Liver (tissue), 9 donors: ENCODE data around the gene COPA. TPM values are rescaled to one million over a fixed set of nuclear protein-coding genes. Genes with fewer than 3 reads are reported as not detected.

ENCODE experiments used
- DNase-seq: peaks from one replicate; pipeline ENCODE4 v3.0.0-alpha.2; 2017; ENCODE audit warnings: low spot score
- H3K27ac ChIP-seq, 2 donors: one replicate each; pipeline ENCODE4 v1.7.0; 2013; ENCODE audit warnings: inconsistent platforms in 2 of 2, low read length in 2 of 2, control low read depth in 1 of 2, low read depth in 1 of 2, mild to moderate bottlenecking in 1 of 2
- H3K27me3 ChIP-seq, 4 donors: one replicate each; pipeline versions ENCODE4 v1.6.1 to v1.7.0; 2013; ENCODE audit warnings: low read length in 3 of 4, inconsistent platforms in 1 of 4, mild to moderate bottlenecking in 1 of 4, moderate library complexity in 1 of 4; ENCODE audit not compliant: control insufficient read depth in 4 of 4, insufficient read depth in 4 of 4
- H3K36me3 ChIP-seq, 4 donors: one replicate each; pipeline versions ENCODE4 v1.6.1 to v1.7.0; 2013; ENCODE audit warnings: low read length in 3 of 4, mild to moderate bottlenecking in 3 of 4, low read depth in 1 of 4, moderate library complexity in 1 of 4; ENCODE audit not compliant: control insufficient read depth in 4 of 4, insufficient read depth in 3 of 4
- H3K4me1 ChIP-seq, 4 donors: one replicate each; pipeline versions ENCODE4 v1.6.1 to v1.7.0; 2013; ENCODE audit warnings: low read length in 3 of 4, mild to moderate bottlenecking in 3 of 4, moderate library complexity in 1 of 4; ENCODE audit not compliant: control insufficient read depth in 4 of 4, insufficient read depth in 4 of 4
- H3K4me3 ChIP-seq, 3 donors: one replicate each; pipeline versions ENCODE4 v1.6.1 to v1.7.0; 2013; ENCODE audit warnings: low read length in 3 of 3, control low read depth in 1 of 3, low read depth in 1 of 3, mild to moderate bottlenecking in 1 of 3
- H3K9ac ChIP-seq, 2 donors: one replicate each; pipeline ENCODE4 v1.7.0; 2013; ENCODE audit warnings: low read length in 2 of 2, mild to moderate bottlenecking in 2 of 2, moderate library complexity in 2 of 2, control low read depth in 1 of 2, low read depth in 1 of 2
- H3K9me3 ChIP-seq, 4 donors: one replicate each; pipeline versions ENCODE4 v1.6.1 to v1.7.0; 2013; ENCODE audit warnings: low read length in 3 of 4; ENCODE audit not compliant: control insufficient read depth in 4 of 4
- EGR1 ChIP-seq, 2 donors: IDR thresholded peaks; 2 replicates each; pipeline ENCODE4 v1.6.1; 2016 to 2018; ENCODE audit warnings: antibody characterized with exemption in 2 of 2, low read depth in 2 of 2
- FOXA1 ChIP-seq: IDR thresholded peaks from 2 replicates; pipeline ENCODE4 v1.6.1; 2016; ENCODE audit warnings: antibody characterized with exemption
- FOXA2 ChIP-seq: IDR thresholded peaks from 2 replicates; pipeline ENCODE4 v1.6.1; 2016; ENCODE audit warnings: antibody characterized with exemption
- GABPA ChIP-seq, 2 donors: IDR thresholded peaks in 1 of 2; conservative IDR thresholded peaks in 1 of 2; 2 replicates each; pipeline ENCODE4 v1.6.1; 2016; ENCODE audit warnings: antibody characterized with exemption in 2 of 2, mild to moderate bottlenecking in 1 of 2, moderate library complexity in 1 of 2
- HNF4A ChIP-seq, 2 donors: conservative IDR thresholded peaks; 2 replicates each; pipeline ENCODE4 v1.6.1; 2016; ENCODE audit warnings: antibody characterized with exemption in 2 of 2, mild to moderate bottlenecking in 2 of 2
- HNF4G ChIP-seq: IDR thresholded peaks from 2 replicates; pipeline ENCODE4 v1.6.1; 2016; ENCODE audit warnings: antibody characterized with exemption
- JUND ChIP-seq, 2 donors: IDR thresholded peaks; 2 replicates each; pipeline ENCODE4 v1.6.1; 2016; ENCODE audit warnings: antibody characterized with exemption in 2 of 2
- NR2F2 ChIP-seq: IDR thresholded peaks from 2 replicates; pipeline ENCODE4 v1.6.1; 2016; ENCODE audit warnings: antibody characterized with exemption
- RAD21 ChIP-seq, 2 donors: IDR thresholded peaks; 2 replicates each; pipeline ENCODE4 v1.6.1; 2016; ENCODE audit warnings: antibody characterized with exemption in 2 of 2, mild to moderate bottlenecking in 2 of 2
- SP1 ChIP-seq: IDR thresholded peaks from 2 replicates; pipeline ENCODE4 v1.6.1; 2018; ENCODE audit warnings: antibody characterized with exemption, mild to moderate bottlenecking
- TAF1 ChIP-seq: conservative IDR thresholded peaks from 2 replicates; pipeline ENCODE4 v1.6.1; 2016; ENCODE audit warnings: antibody characterized with exemption, mild to moderate bottlenecking
- YY1 ChIP-seq: IDR thresholded peaks from 2 replicates; pipeline ENCODE4 v1.6.1; 2016; ENCODE audit warnings: antibody characterized with exemption, mild to moderate bottlenecking
- WGBS: extraction: QIAGEN DNeasy Blood & Tissue Kit; methylation state at CpG from one replicate; pipeline ENCODE4 v1.1.7; 2013; 5-methylcytosine and 5-hydroxymethylcytosine counted together
- polyA plus RNA-seq, 2 donors: library from polyadenylated mRNA; stranded (reverse) in 1 of 2; unstranded in 1 of 2; fragments of 200-250 nt in 1 of 2; fragments of >200 nt in 1 of 2; fragmentation: Nextera tagmentation in 1 of 2; extraction: Ambion mirVana in 1 of 2; gene quantifications; one replicate each; pipeline versions ENCODE4 v1.2.1 to v1.2.3, GENCODE V29; 2013 to 2015
- total RNA-seq, 2 donors: library from RNA; depleted of rRNA; stranded (reverse); fragments of >200 nt; gene quantifications; one replicate each; pipeline ENCODE4 v1.2.3, GENCODE V29; 2014
- TF ChIP-seq, protein P1 (sequence below): fragments of 150-350 bp; IDR thresholded peaks from 2 replicates; pipeline ENCODE4 v1.5.1; 2017; ENCODE audit warnings: improper control_type of control experiment, low read depth, low read length; ENCODE audit not compliant: missing input control
- TF ChIP-seq, protein P2 (sequence below): IDR thresholded peaks from 2 replicates; pipeline ENCODE4 v1.6.1; 2016; ENCODE audit warnings: antibody characterized with exemption
- TF ChIP-seq, protein P3 (sequence below): IDR thresholded peaks from 2 replicates; pipeline ENCODE4 v1.6.1; 2016; ENCODE audit warnings: antibody characterized with exemption
- TF ChIP-seq, protein P4 (sequence below): IDR thresholded peaks from 2 replicates; pipeline ENCODE4 v1.6.1; 2016; ENCODE audit warnings: antibody characterized with exemption, mild to moderate bottlenecking
- TF ChIP-seq, protein P5 (sequence below): IDR thresholded peaks from 2 replicates; pipeline ENCODE4 v1.6.1; 2016; ENCODE audit warnings: antibody characterized with exemption
- donor health status: healthy.
- donor health status: healthy.
- donor health status: healthy.
- donor health status: healthy.
- donor health status: healthy.

COPA gene
- total and polyA plus RNA-seq, 4 donors: 46.8 to 145 (median 75.9) TPM

DNA sequence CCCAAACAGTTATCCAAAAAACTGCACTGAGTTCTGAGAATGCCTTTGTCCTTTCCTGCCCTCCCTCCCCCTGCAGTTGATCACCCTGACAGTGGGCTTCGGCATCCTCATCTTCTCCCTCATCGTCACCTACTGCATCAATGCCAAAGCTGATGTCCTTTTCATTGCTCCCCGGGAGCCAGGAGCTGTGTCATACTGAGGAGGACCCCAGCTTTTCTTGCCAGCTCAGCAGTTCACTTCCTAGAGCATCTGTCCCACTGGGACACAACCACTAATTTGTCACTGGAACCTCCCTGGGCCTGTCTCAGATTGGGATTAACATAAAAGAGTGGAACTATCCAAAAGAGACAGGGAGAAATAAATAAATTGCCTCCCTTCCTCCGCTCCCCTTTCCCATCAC lies 15.0 kb upstream of the COPA start (continued):
- TF ChIP-seq, protein P1, sequence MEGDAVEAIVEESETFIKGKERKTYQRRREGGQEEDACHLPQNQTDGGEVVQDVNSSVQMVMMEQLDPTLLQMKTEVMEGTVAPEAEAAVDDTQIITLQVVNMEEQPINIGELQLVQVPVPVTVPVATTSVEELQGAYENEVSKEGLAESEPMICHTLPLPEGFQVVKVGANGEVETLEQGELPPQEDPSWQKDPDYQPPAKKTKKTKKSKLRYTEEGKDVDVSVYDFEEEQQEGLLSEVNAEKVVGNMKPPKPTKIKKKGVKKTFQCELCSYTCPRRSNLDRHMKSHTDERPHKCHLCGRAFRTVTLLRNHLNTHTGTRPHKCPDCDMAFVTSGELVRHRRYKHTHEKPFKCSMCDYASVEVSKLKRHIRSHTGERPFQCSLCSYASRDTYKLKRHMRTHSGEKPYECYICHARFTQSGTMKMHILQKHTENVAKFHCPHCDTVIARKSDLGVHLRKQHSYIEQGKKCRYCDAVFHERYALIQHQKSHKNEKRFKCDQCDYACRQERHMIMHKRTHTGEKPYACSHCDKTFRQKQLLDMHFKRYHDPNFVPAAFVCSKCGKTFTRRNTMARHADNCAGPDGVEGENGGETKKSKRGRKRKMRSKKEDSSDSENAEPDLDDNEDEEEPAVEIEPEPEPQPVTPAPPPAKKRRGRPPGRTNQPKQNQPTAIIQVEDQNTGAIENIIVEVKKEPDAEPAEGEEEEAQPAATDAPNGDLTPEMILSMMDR: no peak
- TF ChIP-seq EGR1 (IDR thresholded peaks at IDR 0.05; ENCODE audit: low read depth in 2 of 2): no peak
- no peak for TF ChIP-seq TAF1
- no peak for TF ChIP-seq GABPA (IDR thresholded peaks at IDR 0.05 in 1 of 2, conservative IDR thresholded peaks at IDR 0.05 in 1 of 2)

DNA sequence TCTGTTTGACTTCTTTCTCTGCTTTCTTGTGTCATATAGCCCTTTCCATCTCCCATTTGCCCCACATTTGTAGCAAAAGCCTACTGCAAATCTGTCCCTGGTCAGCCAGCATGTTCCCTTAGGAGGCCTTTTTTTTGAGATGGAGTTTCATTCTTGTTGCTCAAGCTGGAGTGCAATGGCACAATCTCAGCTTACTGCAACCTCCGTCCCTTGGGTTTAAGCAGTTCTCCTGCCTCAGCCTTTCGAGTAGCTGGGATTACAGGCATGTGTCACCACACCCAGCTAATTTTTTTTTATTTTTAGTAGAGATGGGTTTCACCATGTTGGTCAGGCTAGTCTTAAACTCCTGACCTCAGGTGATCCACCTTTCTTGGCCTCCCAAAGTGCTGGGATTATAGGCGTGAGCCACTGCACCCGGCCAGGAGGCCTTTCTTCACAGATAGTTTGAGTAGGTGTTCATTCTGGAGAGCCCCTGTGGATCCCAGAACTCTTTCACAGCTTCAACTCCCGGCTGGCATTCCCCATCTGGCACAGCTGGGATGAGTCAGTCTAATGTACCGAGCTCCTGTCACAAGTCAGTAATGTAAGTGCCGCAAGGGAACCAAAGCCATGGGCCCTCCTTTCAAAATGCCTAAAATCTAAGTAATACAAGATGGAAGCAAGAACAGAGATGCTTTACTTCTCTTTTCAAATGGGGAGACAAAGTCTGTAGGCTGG lies 14.4 kb upstream of the COPA start:
- 94% methylated on average over 7 of the region's 7 CpGs for WGBS
- no peak overlapping the region for H3K9ac ChIP-seq
- no peaks in the 10 kb centered on the region for H3K27me3 ChIP-seq
- no peaks in the 10 kb centered on the region for H3K9me3 ChIP-seq
- TF ChIP-seq GABPA (IDR thresholded peaks at IDR 0.05 in 1 of 2, conservative IDR thresholded peaks at IDR 0.05 in 1 of 2): no peak
- TF ChIP-seq YY1: no peak
- TF ChIP-seq NR2F2: no peak
- TF ChIP-seq JUND (IDR thresholded peaks at IDR 0.05): no peak
- no peak for TF ChIP-seq TAF1
- TF ChIP-seq EGR1 (IDR thresholded peaks at IDR 0.05; ENCODE audit: low read depth in 2 of 2): no peak
- no peak for TF ChIP-seq SP1
- TF ChIP-seq, protein P2, sequence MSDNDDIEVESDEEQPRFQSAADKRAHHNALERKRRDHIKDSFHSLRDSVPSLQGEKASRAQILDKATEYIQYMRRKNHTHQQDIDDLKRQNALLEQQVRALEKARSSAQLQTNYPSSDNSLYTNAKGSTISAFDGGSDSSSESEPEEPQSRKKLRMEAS: no peak
- no peak for TF ChIP-seq HNF4A (conservative IDR thresholded peaks at IDR 0.05)
- TF ChIP-seq, protein P3, sequence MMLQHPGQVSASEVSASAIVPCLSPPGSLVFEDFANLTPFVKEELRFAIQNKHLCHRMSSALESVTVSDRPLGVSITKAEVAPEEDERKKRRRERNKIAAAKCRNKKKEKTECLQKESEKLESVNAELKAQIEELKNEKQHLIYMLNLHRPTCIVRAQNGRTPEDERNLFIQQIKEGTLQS: no peak
- TF ChIP-seq, protein P4, sequence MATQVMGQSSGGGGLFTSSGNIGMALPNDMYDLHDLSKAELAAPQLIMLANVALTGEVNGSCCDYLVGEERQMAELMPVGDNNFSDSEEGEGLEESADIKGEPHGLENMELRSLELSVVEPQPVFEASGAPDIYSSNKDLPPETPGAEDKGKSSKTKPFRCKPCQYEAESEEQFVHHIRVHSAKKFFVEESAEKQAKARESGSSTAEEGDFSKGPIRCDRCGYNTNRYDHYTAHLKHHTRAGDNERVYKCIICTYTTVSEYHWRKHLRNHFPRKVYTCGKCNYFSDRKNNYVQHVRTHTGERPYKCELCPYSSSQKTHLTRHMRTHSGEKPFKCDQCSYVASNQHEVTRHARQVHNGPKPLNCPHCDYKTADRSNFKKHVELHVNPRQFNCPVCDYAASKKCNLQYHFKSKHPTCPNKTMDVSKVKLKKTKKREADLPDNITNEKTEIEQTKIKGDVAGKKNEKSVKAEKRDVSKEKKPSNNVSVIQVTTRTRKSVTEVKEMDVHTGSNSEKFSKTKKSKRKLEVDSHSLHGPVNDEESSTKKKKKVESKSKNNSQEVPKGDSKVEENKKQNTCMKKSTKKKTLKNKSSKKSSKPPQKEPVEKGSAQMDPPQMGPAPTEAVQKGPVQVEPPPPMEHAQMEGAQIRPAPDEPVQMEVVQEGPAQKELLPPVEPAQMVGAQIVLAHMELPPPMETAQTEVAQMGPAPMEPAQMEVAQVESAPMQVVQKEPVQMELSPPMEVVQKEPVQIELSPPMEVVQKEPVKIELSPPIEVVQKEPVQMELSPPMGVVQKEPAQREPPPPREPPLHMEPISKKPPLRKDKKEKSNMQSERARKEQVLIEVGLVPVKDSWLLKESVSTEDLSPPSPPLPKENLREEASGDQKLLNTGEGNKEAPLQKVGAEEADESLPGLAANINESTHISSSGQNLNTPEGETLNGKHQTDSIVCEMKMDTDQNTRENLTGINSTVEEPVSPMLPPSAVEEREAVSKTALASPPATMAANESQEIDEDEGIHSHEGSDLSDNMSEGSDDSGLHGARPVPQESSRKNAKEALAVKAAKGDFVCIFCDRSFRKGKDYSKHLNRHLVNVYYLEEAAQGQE: no peak
- no peak for TF ChIP-seq HNF4G
- TF ChIP-seq, protein P5, sequence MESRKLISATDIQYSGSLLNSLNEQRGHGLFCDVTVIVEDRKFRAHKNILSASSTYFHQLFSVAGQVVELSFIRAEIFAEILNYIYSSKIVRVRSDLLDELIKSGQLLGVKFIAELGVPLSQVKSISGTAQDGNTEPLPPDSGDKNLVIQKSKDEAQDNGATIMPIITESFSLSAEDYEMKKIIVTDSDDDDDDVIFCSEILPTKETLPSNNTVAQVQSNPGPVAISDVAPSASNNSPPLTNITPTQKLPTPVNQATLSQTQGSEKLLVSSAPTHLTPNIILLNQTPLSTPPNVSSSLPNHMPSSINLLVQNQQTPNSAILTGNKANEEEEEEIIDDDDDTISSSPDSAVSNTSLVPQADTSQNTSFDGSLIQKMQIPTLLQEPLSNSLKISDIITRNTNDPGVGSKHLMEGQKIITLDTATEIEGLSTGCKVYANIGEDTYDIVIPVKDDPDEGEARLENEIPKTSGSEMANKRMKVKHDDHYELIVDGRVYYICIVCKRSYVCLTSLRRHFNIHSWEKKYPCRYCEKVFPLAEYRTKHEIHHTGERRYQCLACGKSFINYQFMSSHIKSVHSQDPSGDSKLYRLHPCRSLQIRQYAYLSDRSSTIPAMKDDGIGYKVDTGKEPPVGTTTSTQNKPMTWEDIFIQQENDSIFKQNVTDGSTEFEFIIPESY: no peak
- no peak for TF ChIP-seq FOXA1
- TF ChIP-seq RAD21 (IDR thresholded peaks at IDR 0.05): no peak
- TF ChIP-seq FOXA2: no peak
- H3K4me1 ChIP-seq: no peaks in the 10 kb centered on the region
- no peak overlapping the region for H3K4me3 ChIP-seq
- H3K27ac ChIP-seq: no peak overlapping the region
- DNase-seq: no peak
- peaks cover 16 to 72% (median 62%) of the 10 kb centered on the region in 4 donors for H3K36me3 ChIP-seq
